HepG2 (cell line): Measurements from ENCODE around the gene KIAA0232. TPM values are rescaled to one million over a fixed set of nuclear protein-coding genes. Genes with fewer than 3 reads are reported as not detected.
A peak's percentile ranks its signal among the peaks of the same experiment; 100 is the strongest.

ENCODE experiments used
- ATAC-seq: fragments of 200-7000 bp; cut with Tn5 transposase; 3 replicates; pipeline ENCODE4 v1.9.1; 2020; ENCODE audit warnings: mild to moderate bottlenecking, moderate library complexity
- BruUV-seq: library from RNA; stranded (reverse); fragments of 400-500 nt; replicated peaks from 2 replicates; lab custom pipeline; 2021; lab: Mats Ljungman, UMichigan
- CTCF ChIA-PET: fragments of 300-600 bp; formaldehyde crosslinking; extraction: SDS; loops from one replicate; lab custom pipeline; 2021; ENCODE audit warnings: low total read pairs, inconsistent platforms, low intra/inter-chr PET ratio; lab: Yijun Ruan, JAX
- POLR2A ChIA-PET: fragments of 350-600 bp; sonication (Branson Sonifier 250); formaldehyde crosslinking; loops from one replicate; lab custom pipeline; 2020; ENCODE audit warnings: antibody characterized with exemption, inconsistent platforms; lab: Yijun Ruan, JAX
- DNase-seq: peaks from one replicate; pipeline ENCODE4 v3.0.0-alpha.2; 2015; ENCODE audit warnings: low spot score
- FAIRE-seq: peaks from 3 replicates; lab custom pipeline; 2011; peaks lifted over from hg19 to GRCh38; lab: Jason Lieb, UNC
- H2AFZ ChIP-seq: one replicate; pipeline ENCODE4 v1.6.1; 2011; ENCODE audit warnings: low read length, inconsistent platforms
- H3K27ac ChIP-seq: fragments of 300-600 bp; 3 replicates; pipeline ENCODE4 v1.8.0; 2011; ENCODE audit warnings: mixed run types, mild to moderate bottlenecking, mixed read lengths, low read length, inconsistent platforms; ENCODE audit not compliant: insufficient read depth; ENCODE audit errors: extremely low read length
- H3K27me3 ChIP-seq, 2 experiments: fragments of 200-600 bp in 1 of 2; 2 replicates in 1 of 2; 3 replicates in 1 of 2; pipeline versions ENCODE4 v1.6.0 to v1.8.0; 2011; ENCODE audit warnings: low read length in 2 of 2, mild to moderate bottlenecking in 2 of 2, moderate library complexity in 2 of 2, inconsistent platforms in 1 of 2; ENCODE audit not compliant: insufficient read depth in 2 of 2, control insufficient read depth in 1 of 2
- H3K36me3 ChIP-seq, 2 experiments: fragments of 200-600 bp in 1 of 2; replicated peaks in 1 of 2; 2 replicates in 1 of 2; 3 replicates in 1 of 2; pipeline versions ENCODE4 v1.5.1 to v1.8.0; 2011; ENCODE audit warnings: low read length in 2 of 2, inconsistent platforms in 1 of 2; ENCODE audit not compliant: insufficient read depth in 2 of 2, control insufficient read depth in 1 of 2
- H3K4me1 ChIP-seq: 2 replicates; pipeline ENCODE4 v1.5.1; 2012; ENCODE audit warnings: low read length, inconsistent platforms; ENCODE audit not compliant: insufficient read depth
- H3K4me2 ChIP-seq: 2 replicates; pipeline ENCODE4 v1.6.0; 2011; ENCODE audit warnings: low read depth, low read length, inconsistent platforms
- H3K4me3 ChIP-seq, 3 experiments: fragments of 200-600 bp in 1 of 3; sonication (generic), shearing (Covaris generic) in 1 of 3; replicated peaks in 1 of 3; 2 replicates each; pipeline ENCODE4 v1.5.1; 2011 to 2016; ENCODE audit warnings: low read length in 3 of 3, inconsistent platforms in 2 of 3, low read depth in 2 of 3, mild to moderate bottlenecking in 2 of 3, control low read depth in 1 of 3, mixed read lengths in 1 of 3; ENCODE audit not compliant: insufficient read depth in 1 of 3
- H3K79me2 ChIP-seq: one replicate; pipeline ENCODE4 v1.6.1; 2011; ENCODE audit warnings: low read length, inconsistent platforms; ENCODE audit not compliant: insufficient read depth
- H3K9ac ChIP-seq: 2 replicates; pipeline ENCODE4 v1.6.0; 2011; ENCODE audit warnings: mild to moderate bottlenecking, low read depth, low read length, inconsistent platforms; ENCODE audit not compliant: insufficient read depth
- H3K9me3 ChIP-seq: 2 replicates; pipeline ENCODE4 v1.5.1; 2012; ENCODE audit warnings: mild to moderate bottlenecking, low read length
- H4K20me1 ChIP-seq: 2 replicates; pipeline ENCODE4 v1.6.0; 2011; ENCODE audit warnings: inconsistent platforms, mild to moderate bottlenecking, low read length, moderate library complexity; ENCODE audit not compliant: insufficient read depth
- ARID2 ChIP-seq: sonication (generic); formaldehyde crosslinking; IDR thresholded peaks from 2 replicates; pipeline ENCODE4 v1.8.1; 2022; ENCODE audit warnings: mild to moderate bottlenecking, missing genetic modification reagents, borderline replicate concordance
- ELF1 ChIP-seq: sonication (generic); formaldehyde crosslinking; IDR thresholded peaks from 2 replicates; pipeline ENCODE4 v1.4.0; 2020; ENCODE audit warnings: missing genetic modification reagents
- FOXC1 ChIP-seq: sonication (generic); formaldehyde crosslinking; IDR thresholded peaks from 2 replicates; pipeline ENCODE4 v1.8.0; 2022; ENCODE audit warnings: mild to moderate bottlenecking, missing genetic modification reagents, borderline replicate concordance
- STAG1 ChIP-seq: sonication (generic); formaldehyde crosslinking; IDR thresholded peaks from 2 replicates; pipeline ENCODE4 v1.4.0; 2020; ENCODE audit warnings: missing genetic modification reagents
- ZNF660 ChIP-seq: sonication (generic); formaldehyde crosslinking; IDR thresholded peaks from 2 replicates; pipeline ENCODE4 v1.5.1; 2020; ENCODE audit warnings: mild to moderate bottlenecking, low read depth, missing genetic modification reagents, borderline replicate concordance
- ZSCAN29 ChIP-seq: sonication (generic); formaldehyde crosslinking; conservative IDR thresholded peaks from 2 replicates; pipeline ENCODE4 v1.4.0; 2020; ENCODE audit warnings: mild to moderate bottlenecking, missing genetic modification reagents
- WGBS: methylation state at CpG from one replicate; pipeline ENCODE4 v1.1.6; 2017; ENCODE audit warnings: low lambda C conversion rate; 5-methylcytosine and 5-hydroxymethylcytosine counted together
- in situ Hi-C: cut with HindIII; loops from 2 replicates; pipeline ENCODE4 v1.10.0; 2017; ENCODE audit warnings: low pct_unique_long_range_greater_than_20kb; ENCODE audit not compliant: extremely low pct_ligation_motif_present
- intact Hi-C: fragments of 100-400 bp; cut with micrococcal nuclease; formaldehyde crosslinking; loops from one replicate; pipeline ENCODE4 v1.10.0; 2022; ENCODE audit not compliant: unreplicated experiment
- polyA plus RNA-seq, 8 experiments: library from polyadenylated mRNA; depleted of rRNA in 3 of 8; stranded (reverse) in 7 of 8; unstranded in 1 of 8; fragments of >200 nt; fragmentation: Illumina TruSeq in 4 of 8; extraction: Trizol in 4 of 8; gene quantifications; 2 replicates each; pipeline versions ENCODE4 v1.2.1 to v1.2.3, GENCODE V29; 2011 to 2016; ENCODE audit warnings: low read depth in 4 of 8, missing spikeins in 1 of 8, mixed read lengths in 1 of 8; ENCODE audit not compliant: insufficient read depth in 1 of 8
- total RNA-seq, 5 experiments: library from RNA; depleted of rRNA; stranded (reverse); fragments of >200 nt; fragmentation: Illumina TruSeq; extraction: Trizol; gene quantifications; 2 replicates each; pipeline ENCODE4 v1.2.3, GENCODE V29; 2016; ENCODE audit warnings: low read depth in 1 of 5
- TF ChIP-seq, protein P1 (sequence below): sonication (generic); formaldehyde crosslinking; IDR thresholded peaks from 2 replicates; pipeline ENCODE4 v1.5.0; 2020; ENCODE audit warnings: mild to moderate bottlenecking, missing genetic modification reagents, moderate library complexity

KIAA0232 gene
- total and polyA plus RNA-seq, 2 of the 13 experiments (the other 11 are each of a cell fraction or from before 2014, with no cell fraction given), result 7.8 to 17.1 TPM

DNA sequence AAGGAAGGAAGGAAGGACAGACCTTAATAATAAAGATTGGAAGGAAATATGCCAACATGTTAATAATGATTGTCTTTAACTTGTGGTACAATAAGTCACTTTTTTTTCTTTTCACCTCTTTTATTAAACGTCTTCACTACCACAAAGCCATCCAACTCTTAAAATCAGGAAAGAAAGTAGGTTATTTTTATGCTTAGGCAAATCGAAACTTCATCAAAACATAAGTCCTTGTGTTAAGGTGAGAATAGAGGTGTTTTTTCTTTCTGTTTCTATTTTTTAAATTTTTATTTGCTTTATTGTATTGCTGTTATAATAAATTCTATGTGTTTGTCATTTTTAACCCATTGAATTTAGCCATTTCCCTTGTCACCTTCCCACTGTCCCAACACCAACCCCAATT lies 40.0 kb upstream of the KIAA0232 start (continued):
- TF ChIP-seq ZSCAN29 (no peak), ARID2 (CRISPR knock-in tag) (no peak), ZNF660 (CRISPR knock-in tag) (no peak)
- TF ChIP-seq, all 625 proteins: peak for 0

- DNase-seq (no peak), FAIRE-seq (no peak), ATAC-seq (no peak)
- no peak for TF ChIP-seq FOXC1 (CRISPR knock-in tag)
- TF ChIP-seq ELF1 (CRISPR knock-in tag), result no peak
- TF ChIP-seq STAG1 (CRISPR knock-in tag), result peak; percentile 44
- TF ChIP-seq, protein P1, sequence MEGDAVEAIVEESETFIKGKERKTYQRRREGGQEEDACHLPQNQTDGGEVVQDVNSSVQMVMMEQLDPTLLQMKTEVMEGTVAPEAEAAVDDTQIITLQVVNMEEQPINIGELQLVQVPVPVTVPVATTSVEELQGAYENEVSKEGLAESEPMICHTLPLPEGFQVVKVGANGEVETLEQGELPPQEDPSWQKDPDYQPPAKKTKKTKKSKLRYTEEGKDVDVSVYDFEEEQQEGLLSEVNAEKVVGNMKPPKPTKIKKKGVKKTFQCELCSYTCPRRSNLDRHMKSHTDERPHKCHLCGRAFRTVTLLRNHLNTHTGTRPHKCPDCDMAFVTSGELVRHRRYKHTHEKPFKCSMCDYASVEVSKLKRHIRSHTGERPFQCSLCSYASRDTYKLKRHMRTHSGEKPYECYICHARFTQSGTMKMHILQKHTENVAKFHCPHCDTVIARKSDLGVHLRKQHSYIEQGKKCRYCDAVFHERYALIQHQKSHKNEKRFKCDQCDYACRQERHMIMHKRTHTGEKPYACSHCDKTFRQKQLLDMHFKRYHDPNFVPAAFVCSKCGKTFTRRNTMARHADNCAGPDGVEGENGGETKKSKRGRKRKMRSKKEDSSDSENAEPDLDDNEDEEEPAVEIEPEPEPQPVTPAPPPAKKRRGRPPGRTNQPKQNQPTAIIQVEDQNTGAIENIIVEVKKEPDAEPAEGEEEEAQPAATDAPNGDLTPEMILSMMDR (CRISPR knock-in tag), result 0 out of 2 replicates have a peak, but pooled peaks have one; percentile 24
- Histone ChIP-seq H3K79me2 (no peaks in the 10 kb centered on the region), H2AFZ (no peak overlapping the region), H3K9ac (no peak overlapping the region), H3K4me1 (peaks cover 23% of the 10 kb centered on the region), H3K36me3 (no peaks in the 10 kb centered on the region), H4K20me1 (no peaks in the 10 kb centered on the region), H3K9me3 (no peaks in the 10 kb centered on the region), H3K27ac (no peak overlapping the region), H3K4me2 (no peak overlapping the region), H3K27me3 (no peaks in the 10 kb centered on the region), H3K4me3 (no peak overlapping the region)
- POLR2A ChIA-PET, result interaction anchor here (0.6 kb wide), 1 partner anchor 10 kb away, joined by 3 read pairs; no protein-coding TSS in a partner anchor
- CTCF ChIA-PET, result no interaction called here
- in situ Hi-C loops, result no loop called here
- no TSS peak for BruUV-seq
- whole genome bisulfite sequencing, result 72% methylated on average over 11 of the region's 11 CpGs
- intact Hi-C loops, result no loop called here
Observed at GRCh38 chr4:6742989-6743388, 39.5 kb upstream of the KIAA0232 start.
